Measurements from ENCODE around the gene GCH1. TPM values are rescaled to one million over a fixed set of nuclear protein-coding genes. Genes with fewer than 3 reads are reported as not detected.

The GCH1 gene
- total RNA-seq, 1 experiment from 2014 or later, result 7.1 TPM

DNA sequence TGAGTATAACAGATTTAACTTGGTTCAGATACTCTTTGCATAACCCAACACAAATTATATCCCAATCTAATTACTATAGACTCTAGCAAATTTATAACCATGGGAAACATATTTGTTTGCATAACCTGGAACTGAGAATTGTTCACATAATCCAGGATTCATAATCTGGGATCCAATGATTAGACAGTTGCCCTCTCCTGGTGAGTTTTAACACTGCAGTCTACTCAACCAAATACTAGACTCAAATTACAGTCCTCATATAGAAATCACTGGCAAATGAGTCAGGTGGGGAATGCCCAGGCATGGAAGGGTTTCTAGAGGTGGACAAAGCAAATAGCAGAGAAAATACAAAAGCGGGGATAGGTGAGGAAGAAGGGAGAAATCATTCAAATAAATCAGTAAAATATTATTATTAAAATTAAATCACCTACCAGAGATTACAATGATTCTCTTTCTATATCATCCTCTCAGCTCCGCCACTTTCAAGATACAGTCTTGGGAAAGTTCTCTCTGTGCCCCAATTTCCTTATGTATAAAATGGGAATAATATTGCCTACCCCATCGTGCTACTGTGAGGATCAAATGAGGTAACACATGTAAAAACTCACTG is 9.4 kb downstream of the GCH1 start:
- DNase-seq (ENCODE audit: unreplicated experiment), result peak; percentile 80
- H3K27ac Mint-ChIP-seq (ENCODE audit: low read depth, unreplicated experiment), result no peak overlapping the region
- H3K4me1 Mint-ChIP-seq (ENCODE audit: insufficient read depth, unreplicated experiment), result peaks cover 6% of the 10 kb centered on the region
- no peaks in the 10 kb centered on the region for H3K27me3 Mint-ChIP-seq (ENCODE audit: insufficient read depth, unreplicated experiment)
- ChIA-PET POLR2A (interaction anchor here (0.7 to 3.7 kb wide), 4 partner anchors 10 to 337 kb away, joined by 3 to 16 read pairs (median 5); partner anchors contain the start of gene GCH1), CTCF (interaction anchor here (1.7 to 3.5 kb wide), 2 partner anchors 12 to 329 kb away, joined by 4 to 20 read pairs; no protein-coding TSS in a partner anchor)
- no peaks in the 10 kb centered on the region for H3K36me3 Mint-ChIP-seq (ENCODE audit: insufficient read depth, unreplicated experiment)
- intact Hi-C loops (cut with micrococcal nuclease), result loop anchor here (1.0 to 2.0 kb wide), 2 partner anchors 88 to 328 kb away; no protein-coding TSS in a partner anchor
- TF ChIP-seq, protein P1, sequence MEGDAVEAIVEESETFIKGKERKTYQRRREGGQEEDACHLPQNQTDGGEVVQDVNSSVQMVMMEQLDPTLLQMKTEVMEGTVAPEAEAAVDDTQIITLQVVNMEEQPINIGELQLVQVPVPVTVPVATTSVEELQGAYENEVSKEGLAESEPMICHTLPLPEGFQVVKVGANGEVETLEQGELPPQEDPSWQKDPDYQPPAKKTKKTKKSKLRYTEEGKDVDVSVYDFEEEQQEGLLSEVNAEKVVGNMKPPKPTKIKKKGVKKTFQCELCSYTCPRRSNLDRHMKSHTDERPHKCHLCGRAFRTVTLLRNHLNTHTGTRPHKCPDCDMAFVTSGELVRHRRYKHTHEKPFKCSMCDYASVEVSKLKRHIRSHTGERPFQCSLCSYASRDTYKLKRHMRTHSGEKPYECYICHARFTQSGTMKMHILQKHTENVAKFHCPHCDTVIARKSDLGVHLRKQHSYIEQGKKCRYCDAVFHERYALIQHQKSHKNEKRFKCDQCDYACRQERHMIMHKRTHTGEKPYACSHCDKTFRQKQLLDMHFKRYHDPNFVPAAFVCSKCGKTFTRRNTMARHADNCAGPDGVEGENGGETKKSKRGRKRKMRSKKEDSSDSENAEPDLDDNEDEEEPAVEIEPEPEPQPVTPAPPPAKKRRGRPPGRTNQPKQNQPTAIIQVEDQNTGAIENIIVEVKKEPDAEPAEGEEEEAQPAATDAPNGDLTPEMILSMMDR (IDR thresholded peaks at IDR 0.05; ENCODE audit: unreplicated experiment), result peak; percentile 65
- H3K9me3 Mint-ChIP-seq (ENCODE audit: unreplicated experiment), result no peaks in the 10 kb centered on the region
- no TSS peak for BruUV-seq (replicated peaks)
- H3K4me3 Mint-ChIP-seq (ENCODE audit: unreplicated experiment), result no peak overlapping the region

DNA sequence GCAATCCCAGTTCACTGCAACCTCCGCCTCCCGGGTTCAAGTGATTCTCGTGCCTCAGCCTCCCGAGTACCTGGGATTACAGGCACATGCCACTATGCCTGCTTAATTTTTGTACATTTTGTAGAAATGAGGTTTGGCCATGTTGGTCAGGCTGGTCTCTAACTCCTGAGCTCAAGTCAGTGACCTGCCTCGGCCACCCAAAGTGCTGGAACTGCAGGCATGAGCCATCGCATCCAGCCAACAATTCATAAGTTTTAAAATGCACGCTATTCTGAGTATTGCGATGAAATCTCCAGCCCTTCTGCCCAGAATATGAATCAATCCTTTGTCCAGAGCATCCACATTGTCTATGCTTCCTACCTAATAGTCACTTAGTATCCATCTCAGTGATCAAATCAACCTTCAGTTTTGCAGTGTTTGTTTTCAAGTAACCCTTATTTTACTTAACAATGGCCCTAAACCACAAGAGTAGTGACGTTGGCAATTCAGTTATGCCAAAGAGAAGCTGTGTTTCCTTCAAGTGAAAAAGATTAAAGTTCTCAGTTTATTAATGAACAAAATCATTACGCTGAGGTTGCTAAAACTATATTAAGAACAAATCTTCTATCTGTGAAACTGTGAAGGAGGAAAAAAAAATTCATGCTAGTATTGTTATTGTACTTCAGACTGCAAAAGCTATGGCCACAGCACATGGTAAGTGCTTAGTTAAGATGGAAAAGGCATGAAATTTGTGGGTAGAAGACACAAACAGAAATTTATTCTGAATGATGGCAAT is 11.0 kb downstream of the GCH1 start:
- no TSS peak for BruUV-seq (replicated peaks)
- Mint-ChIP-seq H3K27ac (ENCODE audit: low read depth, unreplicated experiment) (no peak overlapping the region), H3K4me1 (ENCODE audit: insufficient read depth, unreplicated experiment) (peaks cover 6% of the 10 kb centered on the region), H3K4me3 (ENCODE audit: unreplicated experiment) (no peak overlapping the region), H3K27me3 (ENCODE audit: insufficient read depth, unreplicated experiment) (no peaks in the 10 kb centered on the region), H3K9me3 (ENCODE audit: unreplicated experiment) (no peaks in the 10 kb centered on the region), H3K36me3 (ENCODE audit: insufficient read depth, unreplicated experiment) (no peaks in the 10 kb centered on the region)
- POLR2A ChIA-PET, result interaction anchor here (3.7 kb wide), 1 partner anchor 10 kb away, joined by 16 read pairs; no protein-coding TSS in a partner anchor
- TF ChIP-seq, protein P1 (IDR thresholded peaks at IDR 0.05; ENCODE audit: unreplicated experiment), result no peak
- CTCF ChIA-PET, result interaction anchor here (0.6 to 3.5 kb wide), 5 partner anchors 10 to 332 kb away, joined by 3 to 20 read pairs (median 4); no protein-coding TSS in a partner anchor
- intact Hi-C loops (cut with micrococcal nuclease), result loop anchor here (2.0 kb wide), 1 partner anchor 327 kb away; no protein-coding TSS in a partner anchor
- DNase-seq (ENCODE audit: unreplicated experiment), result no peak

DNA sequence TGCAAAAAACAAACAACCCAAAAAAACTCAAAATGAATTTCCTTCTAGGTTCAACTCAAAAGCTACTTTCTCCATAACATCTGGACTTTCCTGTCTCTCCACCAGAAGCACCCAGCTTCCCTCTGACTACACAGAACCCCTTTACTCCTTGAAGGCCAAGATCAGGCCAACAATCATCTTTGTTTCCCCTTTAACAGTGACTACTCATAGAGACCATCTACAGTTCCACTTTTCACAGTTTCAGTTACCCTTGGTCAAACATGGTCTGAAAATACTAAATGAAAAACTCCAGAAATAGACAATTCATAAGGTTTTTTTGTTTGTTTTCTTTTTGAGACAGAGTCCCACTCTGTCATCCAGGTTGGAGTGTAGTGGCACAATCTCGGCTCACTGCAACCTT is 11.8 kb downstream of the GCH1 start:
- TF ChIP-seq, protein P1 (IDR thresholded peaks at IDR 0.05; ENCODE audit: unreplicated experiment), result no peak
- ChIA-PET CTCF (interaction anchor here (0.6 to 3.5 kb wide), 3 partner anchors 9 to 77 kb away, joined by 3 to 20 read pairs (median 4); partner anchors contain the start of gene GCH1), POLR2A (interaction anchor here (3.7 kb wide), 1 partner anchor 9 kb away, joined by 16 read pairs; no protein-coding TSS in a partner anchor)
- Mint-ChIP-seq H3K9me3 (ENCODE audit: unreplicated experiment) (no peaks in the 10 kb centered on the region), H3K27ac (ENCODE audit: low read depth, unreplicated experiment) (no peak overlapping the region), H3K36me3 (ENCODE audit: insufficient read depth, unreplicated experiment) (no peaks in the 10 kb centered on the region), H3K4me1 (ENCODE audit: insufficient read depth, unreplicated experiment) (peaks cover 6% of the 10 kb centered on the region), H3K27me3 (ENCODE audit: insufficient read depth, unreplicated experiment) (no peaks in the 10 kb centered on the region), H3K4me3 (ENCODE audit: unreplicated experiment) (no peak overlapping the region)
- no TSS peak for BruUV-seq (replicated peaks)
- no peak for DNase-seq (ENCODE audit: unreplicated experiment)
- intact Hi-C loops (cut with micrococcal nuclease), result no loop called here

DNA sequence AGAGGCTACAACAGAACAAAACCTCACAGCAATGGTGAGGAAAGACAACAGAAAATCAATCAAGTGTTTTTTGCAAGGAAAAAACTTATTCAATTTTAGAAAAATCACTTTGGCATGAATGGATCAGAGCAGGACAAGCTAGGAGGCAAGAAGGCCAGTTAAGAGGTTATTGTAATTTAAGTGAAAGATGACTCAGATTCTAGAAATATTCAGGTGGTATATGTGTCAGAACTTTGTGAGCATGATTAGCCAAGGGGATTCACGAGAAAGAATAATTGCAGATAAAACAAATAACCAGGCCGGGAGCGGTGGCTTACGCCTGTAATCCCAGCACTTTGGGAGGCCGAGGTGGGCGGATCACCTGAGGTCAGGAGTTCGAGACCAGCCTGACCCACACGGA is 12.7 kb downstream of the GCH1 start:
- DNase-seq (ENCODE audit: unreplicated experiment), result no peak
- H3K27ac Mint-ChIP-seq (ENCODE audit: low read depth, unreplicated experiment), result no peak overlapping the region
- no peaks in the 10 kb centered on the region for H3K27me3 Mint-ChIP-seq (ENCODE audit: insufficient read depth, unreplicated experiment)
- no peak overlapping the region for H3K4me3 Mint-ChIP-seq (ENCODE audit: unreplicated experiment)
- intact Hi-C loops (cut with micrococcal nuclease), result no loop called here
- TF ChIP-seq, protein P1 (IDR thresholded peaks at IDR 0.05; ENCODE audit: unreplicated experiment), result no peak
- ChIA-PET POLR2A (interaction anchor here (0.7 to 3.7 kb wide), 2 partner anchors 8 to 299 kb away, joined by 3 to 16 read pairs; no protein-coding TSS in a partner anchor), CTCF (interaction anchor here (0.7 kb wide), 1 partner anchor 13 kb away, joined by 3 read pairs; the partner anchor contains the start of gene GCH1)
- H3K4me1 Mint-ChIP-seq (ENCODE audit: insufficient read depth, unreplicated experiment), result peaks cover 6% of the 10 kb centered on the region
- H3K9me3 Mint-ChIP-seq (ENCODE audit: unreplicated experiment), result no peaks in the 10 kb centered on the region
- BruUV-seq (replicated peaks), result no TSS peak
- no peaks in the 10 kb centered on the region for H3K36me3 Mint-ChIP-seq (ENCODE audit: insufficient read depth, unreplicated experiment)

Measured in MCF 10A (cell line).